OCI-LY1 (cell line): Measurements from ENCODE around the gene CSMD2.

Source experiments
- CTCF ChIP-seq: fragments of 200-600 bp; sonication (generic), shearing (Covaris generic); IDR thresholded peaks from 2 replicates; pipeline ENCODE4 v1.5.1; 2017; ENCODE audit warnings: mild to moderate bottlenecking, antibody characterized with exemption, low read length, moderate library complexity, mixed read lengths
- EZH2 ChIP-seq: fragments of 200-600 bp; sonication (generic), shearing (Covaris generic); IDR thresholded peaks from 2 replicates; pipeline ENCODE4 v1.8.0; 2017; ENCODE audit warnings: borderline replicate concordance, mixed run types, mild to moderate bottlenecking, antibody characterized with exemption, low read length, moderate library complexity, mixed read lengths

- TF ChIP-seq CTCF: no peak
- TF ChIP-seq EZH2: no peak
Observed at GRCh38 chr1:34199927-34200326, 34.9 kb upstream of the CSMD2 start.
